Muscle layer of colon (tissue), 2 donors: Measurements from ENCODE around the gene CLGN.

ENCODE experiments used
- H3K27ac ChIP-seq: one replicate; pipeline ENCODE4 v1.7.0; 2013; ENCODE audit warnings: low read depth, mild to moderate bottlenecking, low read length, moderate library complexity
- H3K27me3 ChIP-seq, 2 donors: one replicate each; pipeline ENCODE4 v1.7.0; 2013; ENCODE audit warnings: low read length in 2 of 2, mild to moderate bottlenecking in 2 of 2; ENCODE audit not compliant: insufficient read depth in 2 of 2, control insufficient read depth in 1 of 2
- H3K36me3 ChIP-seq: one replicate; pipeline ENCODE4 v1.7.0; 2013; ENCODE audit warnings: mild to moderate bottlenecking, low read length; ENCODE audit not compliant: insufficient read depth
- H3K4me1 ChIP-seq: one replicate; pipeline ENCODE4 v1.7.0; 2013; ENCODE audit warnings: mild to moderate bottlenecking, low read length; ENCODE audit not compliant: insufficient read depth
- H3K4me3 ChIP-seq, 2 donors: one replicate each; pipeline ENCODE4 v1.7.0; 2013; ENCODE audit warnings: low read length in 2 of 2, low read depth in 1 of 2, mild to moderate bottlenecking in 1 of 2, moderate library complexity in 1 of 2
- H3K9ac ChIP-seq: one replicate; pipeline ENCODE4 v1.7.0; 2013; ENCODE audit warnings: low read length
- H3K9me3 ChIP-seq: one replicate; pipeline ENCODE4 v1.7.0; 2013; ENCODE audit warnings: mild to moderate bottlenecking, low read length
- donor health status: abdominal sarcoma.
- donor health status: Adenocarcinoma of cecum.

Gene CLGN

DNA sequence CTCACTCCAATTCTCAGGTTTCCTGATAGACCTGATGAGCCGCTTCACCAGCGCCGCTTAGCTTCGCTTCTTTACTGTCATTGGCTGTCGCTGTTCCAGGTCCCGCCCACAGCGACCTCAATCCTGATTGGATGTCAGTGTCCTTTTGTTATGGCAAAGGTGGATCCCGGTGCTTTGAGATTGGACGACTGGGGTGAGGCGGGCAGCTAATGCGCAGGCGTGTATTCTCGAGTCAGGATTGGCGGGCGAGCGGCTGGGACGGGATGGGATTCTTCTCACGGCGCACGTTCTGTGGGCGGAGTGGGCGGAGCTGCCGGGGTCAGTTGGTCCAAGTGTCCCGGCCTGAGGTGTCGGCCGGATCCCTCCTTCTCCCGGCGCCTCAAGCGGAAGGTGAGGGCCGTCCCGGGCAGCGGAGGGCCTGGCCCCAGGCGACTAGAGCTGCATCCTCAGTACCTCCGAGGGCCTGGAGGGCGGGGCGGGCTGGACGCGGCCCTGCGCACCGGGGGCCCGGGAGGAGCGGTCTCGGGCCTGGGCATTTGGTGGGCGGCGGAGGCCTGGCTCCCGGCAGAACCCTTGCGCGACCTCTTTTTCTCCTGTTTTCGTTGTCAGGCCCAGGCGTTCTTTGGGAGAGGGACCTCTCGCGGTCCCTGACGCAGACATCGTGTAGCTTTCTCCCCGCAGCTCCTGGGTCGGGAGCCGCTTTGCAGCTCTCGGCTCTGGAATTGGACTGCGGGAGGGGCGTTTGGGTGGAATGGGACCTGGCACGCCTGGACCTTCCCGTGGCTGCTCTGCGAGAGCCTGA lies 53.9 kb downstream of the CLGN start, which contains the start of gene SCOC:
Gene SCOC (plus strand): TSS at position 319 of the 802 bp plus-strand sequence. CDS start 5,525 bp downstream, outside the sequence.
- Histone ChIP-seq H3K27ac (peak within 1 kb of the TSS; percentile 96), H3K36me3 (no peaks in the 10 kb centered on the region), H3K27me3 (no peaks in the 10 kb centered on the region), H3K4me3 (peak within 1 kb of the TSS; percentile 80 to 95), H3K4me1 (peaks cover 31% of the 10 kb centered on the region), H3K9me3 (no peaks in the 10 kb centered on the region), H3K9ac (peak within 1 kb of the TSS; percentile 83)

DNA sequence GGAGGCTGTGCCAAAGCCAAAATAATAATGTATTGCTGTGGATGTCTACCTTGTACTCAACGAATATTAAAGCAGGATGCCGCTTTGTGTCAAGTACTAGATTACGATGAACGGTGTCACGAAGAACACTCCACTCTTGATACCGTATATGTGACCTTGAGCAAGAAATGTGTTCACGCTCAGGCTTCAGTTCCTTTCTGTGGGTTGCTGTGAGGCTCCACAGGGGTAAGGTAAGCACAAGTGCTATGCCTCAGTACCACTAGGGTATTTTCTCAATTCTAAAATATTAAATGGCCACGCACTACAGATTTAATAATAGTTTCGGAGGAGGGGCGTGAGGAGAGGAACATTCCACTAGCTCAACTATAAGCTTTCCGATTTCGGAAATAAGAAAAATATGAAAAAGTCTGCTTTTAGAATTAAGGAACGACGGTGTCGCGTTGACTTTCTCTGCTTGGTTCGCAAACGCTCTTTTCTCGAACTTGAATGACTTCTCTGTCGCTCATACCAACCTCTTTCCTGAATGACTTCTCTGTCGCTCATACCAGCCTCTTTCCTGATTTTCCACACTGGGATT lies 54.6 kb downstream of the CLGN start:
- H3K9ac ChIP-seq = peak overlapping the region; percentile 77
- peaks cover 31% of the 10 kb centered on the region for H3K4me1 ChIP-seq
- peak overlapping the region; percentile 80 to 95 for H3K4me3 ChIP-seq
- H3K9me3 ChIP-seq = no peaks in the 10 kb centered on the region
- no peaks in the 10 kb centered on the region for H3K36me3 ChIP-seq
- peak overlapping the region; percentile 68 for H3K27ac ChIP-seq
- no peaks in the 10 kb centered on the region for H3K27me3 ChIP-seq

DNA sequence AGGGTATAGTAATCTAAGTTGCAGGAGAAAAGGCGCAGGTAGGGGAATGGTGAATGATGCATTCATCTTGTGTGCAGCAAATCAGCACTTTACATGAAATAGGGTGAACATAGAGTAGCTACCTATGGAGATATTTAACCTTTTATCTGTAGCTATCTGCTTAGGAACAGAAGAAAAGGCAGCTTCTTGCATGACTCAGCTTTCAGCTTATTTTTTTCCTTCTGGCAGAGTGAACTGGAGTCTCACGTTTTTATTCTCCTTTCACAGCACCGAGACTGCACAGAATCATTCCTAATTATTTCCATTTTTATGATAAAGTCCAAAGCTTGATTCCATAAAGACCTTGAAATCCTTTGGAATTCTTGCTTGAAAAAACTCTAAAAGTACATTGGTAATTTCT lies 58.8 kb downstream of the CLGN start:
- Histone ChIP-seq H3K27ac (no peak overlapping the region), H3K27me3 (no peaks in the 10 kb centered on the region), H3K9ac (no peak overlapping the region), H3K4me3 (no peak overlapping the region), H3K9me3 (no peaks in the 10 kb centered on the region), H3K36me3 (no peaks in the 10 kb centered on the region), H3K4me1 (no peaks in the 10 kb centered on the region)

DNA sequence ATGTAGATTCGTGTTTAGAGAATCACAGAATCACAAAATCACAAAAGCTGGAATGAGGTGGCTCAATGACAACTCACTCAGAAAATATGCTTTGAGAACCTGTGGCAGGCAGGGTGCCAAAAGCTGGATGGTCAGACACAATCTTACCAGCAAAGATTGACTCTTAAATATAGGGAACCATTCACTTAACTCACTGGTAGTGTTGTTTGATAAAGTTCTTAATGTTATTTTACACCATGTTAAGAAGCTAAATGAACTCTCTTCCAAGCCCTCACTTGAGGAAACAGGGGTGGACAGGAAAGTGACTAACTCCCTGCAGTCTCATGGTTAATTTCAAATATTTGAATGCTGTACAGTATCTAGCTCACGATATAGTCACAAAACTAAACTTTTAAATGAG lies 59.7 kb downstream of the CLGN start:
- Histone ChIP-seq H3K4me1 (no peaks in the 10 kb centered on the region), H3K36me3 (no peaks in the 10 kb centered on the region), H3K4me3 (no peak overlapping the region), H3K9ac (no peak overlapping the region), H3K27me3 (no peaks in the 10 kb centered on the region), H3K9me3 (no peaks in the 10 kb centered on the region), H3K27ac (no peak overlapping the region)

DNA sequence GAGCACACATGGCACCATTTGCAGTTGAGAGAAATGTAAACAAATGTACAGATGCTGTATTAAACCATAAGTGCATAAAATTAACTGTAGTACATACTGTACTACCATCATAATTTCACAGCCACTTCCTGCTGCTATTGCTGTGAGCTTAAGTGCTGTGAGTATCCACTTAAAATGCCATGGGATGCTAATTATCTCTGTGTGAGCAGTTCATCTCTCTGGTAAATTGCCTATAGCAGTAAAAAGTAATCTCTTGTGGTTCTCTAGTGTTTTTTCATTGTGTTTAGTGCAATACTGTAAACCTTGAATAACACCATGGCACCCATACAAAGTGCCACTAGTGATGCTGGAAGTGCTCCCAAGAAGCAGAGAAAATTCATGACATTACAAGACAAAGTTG lies 63.9 kb downstream of the CLGN start:
- H3K36me3 ChIP-seq = no peaks in the 10 kb centered on the region
- no peak overlapping the region for H3K27ac ChIP-seq
- no peak overlapping the region for H3K4me3 ChIP-seq
- no peaks in the 10 kb centered on the region for H3K9me3 ChIP-seq
- no peaks in the 10 kb centered on the region for H3K27me3 ChIP-seq
- no peak overlapping the region for H3K9ac ChIP-seq
- H3K4me1 ChIP-seq = no peaks in the 10 kb centered on the region

DNA sequence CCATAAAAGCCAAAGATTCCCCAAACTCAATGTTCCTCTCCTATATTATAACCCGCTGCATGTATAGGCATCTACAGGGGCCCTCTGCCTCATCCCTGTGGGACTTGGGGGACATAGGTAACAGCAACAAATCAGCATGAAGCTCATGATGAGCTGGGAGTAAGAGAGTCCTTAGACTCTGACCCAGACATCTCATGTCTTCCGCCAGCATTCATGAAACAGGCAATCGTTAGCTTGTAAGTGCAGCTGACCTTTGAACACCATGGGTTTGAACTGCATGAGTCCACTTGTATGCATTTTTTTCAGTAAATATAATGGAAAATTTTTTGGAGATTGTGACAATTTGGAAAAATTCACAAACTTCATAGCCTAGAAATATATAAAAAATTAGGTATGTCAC lies 64.4 kb downstream of the CLGN start:
- no peaks in the 10 kb centered on the region for H3K36me3 ChIP-seq
- H3K9ac ChIP-seq = no peak overlapping the region
- no peak overlapping the region for H3K4me3 ChIP-seq
- H3K4me1 ChIP-seq = no peaks in the 10 kb centered on the region
- H3K27me3 ChIP-seq = peaks cover 0 to 1% of the 10 kb centered on the region in 2 donors
- no peak overlapping the region for H3K27ac ChIP-seq
- no peaks in the 10 kb centered on the region for H3K9me3 ChIP-seq

DNA sequence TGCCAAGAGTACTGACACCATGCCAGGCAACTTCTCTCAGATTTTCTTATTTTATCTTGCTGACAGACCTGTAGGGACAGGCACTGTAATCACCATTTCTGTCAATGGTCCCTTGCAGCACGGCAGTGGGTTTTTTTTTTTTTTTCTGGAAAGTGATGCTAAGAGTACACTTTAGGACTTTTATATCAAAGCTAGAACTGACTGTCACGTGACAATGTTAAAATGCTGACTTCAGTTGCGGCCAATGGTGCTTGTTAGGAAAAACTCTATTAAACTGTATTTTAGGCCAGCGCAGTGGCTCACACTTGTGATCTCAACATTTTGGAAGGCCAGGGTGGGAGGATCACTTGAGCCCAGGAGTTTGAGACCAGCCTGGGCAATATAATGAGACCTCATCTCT lies 66.3 kb downstream of the CLGN start:
- H3K9ac ChIP-seq = no peak overlapping the region
- no peaks in the 10 kb centered on the region for H3K4me1 ChIP-seq
- peaks cover 0 to 4% of the 10 kb centered on the region in 2 donors for H3K27me3 ChIP-seq
- H3K36me3 ChIP-seq = no peaks in the 10 kb centered on the region
- H3K4me3 ChIP-seq = no peak overlapping the region
- no peaks in the 10 kb centered on the region for H3K9me3 ChIP-seq
- no peak overlapping the region for H3K27ac ChIP-seq

DNA sequence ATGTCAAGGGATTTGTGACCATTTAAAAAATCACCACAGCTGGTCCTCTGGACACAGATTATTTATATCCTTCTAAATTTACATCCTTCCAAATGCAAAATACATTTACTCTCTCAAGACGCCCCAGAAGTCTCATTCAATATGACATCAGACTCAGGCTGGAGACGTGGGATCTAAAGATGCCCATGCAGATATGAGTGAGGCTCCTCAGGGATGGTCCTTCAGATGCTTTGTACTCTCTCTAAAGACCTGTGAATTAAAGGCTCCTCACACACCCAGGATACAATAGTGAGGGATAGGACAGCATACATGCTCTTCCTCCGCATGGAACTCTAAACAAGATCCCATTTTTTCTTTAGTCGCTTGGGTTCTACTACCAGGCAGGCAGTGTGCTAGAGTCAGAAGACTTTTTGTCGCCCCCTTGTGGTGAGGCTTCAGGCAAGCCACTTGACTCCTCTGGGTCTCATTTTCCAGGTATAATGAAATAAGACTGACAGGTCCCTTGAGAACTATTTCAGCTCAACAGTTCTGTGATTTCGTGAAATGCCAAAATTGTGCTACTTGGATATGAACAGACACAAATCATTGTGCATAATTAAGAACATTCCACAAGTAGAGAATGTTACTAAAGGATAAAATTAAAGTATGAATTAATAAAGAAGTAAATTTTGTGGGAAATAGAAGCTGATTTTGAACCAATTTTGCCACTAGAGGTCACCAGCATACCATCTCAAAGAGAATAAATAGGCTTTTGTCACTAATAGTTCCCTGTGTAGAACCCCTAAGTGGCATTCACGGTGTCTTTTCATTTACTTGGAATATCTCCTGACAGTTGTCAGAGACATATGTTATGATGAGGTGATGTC lies 67.7 kb downstream of the CLGN start:
- Histone ChIP-seq H3K9ac (no peak overlapping the region), H3K27ac (no peak overlapping the region), H3K36me3 (no peaks in the 10 kb centered on the region), H3K9me3 (no peaks in the 10 kb centered on the region), H3K4me1 (no peaks in the 10 kb centered on the region), H3K4me3 (no peak overlapping the region), H3K27me3 (peaks cover 0 to 4% of the 10 kb centered on the region in 2 donors)

DNA sequence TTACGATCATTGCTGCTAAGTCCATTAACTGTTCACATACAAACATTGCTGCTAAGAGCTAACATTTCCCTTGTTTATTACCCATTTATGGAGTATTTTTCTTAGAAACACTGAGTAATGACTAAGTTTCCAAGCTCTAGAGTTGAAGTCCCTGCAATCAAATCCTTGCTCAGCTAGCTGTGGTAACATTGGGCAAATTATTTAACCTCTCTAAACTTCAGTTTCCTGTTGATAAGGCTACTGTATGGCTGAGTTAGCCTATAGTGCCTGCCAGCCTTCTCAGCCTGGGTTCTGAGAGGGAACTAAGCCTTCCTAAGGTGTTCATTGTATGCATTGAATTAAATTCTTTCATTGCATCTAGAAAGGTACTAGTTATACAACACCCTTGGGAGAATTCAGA lies 69.2 kb downstream of the CLGN start:
- peaks cover 3% of the 10 kb centered on the region for H3K4me1 ChIP-seq
- no peaks in the 10 kb centered on the region for H3K9me3 ChIP-seq
- no peak overlapping the region for H3K4me3 ChIP-seq
- no peak overlapping the region for H3K27ac ChIP-seq
- H3K9ac ChIP-seq = no peak overlapping the region
- peaks cover 0 to 4% of the 10 kb centered on the region in 2 donors for H3K27me3 ChIP-seq
- no peaks in the 10 kb centered on the region for H3K36me3 ChIP-seq

DNA sequence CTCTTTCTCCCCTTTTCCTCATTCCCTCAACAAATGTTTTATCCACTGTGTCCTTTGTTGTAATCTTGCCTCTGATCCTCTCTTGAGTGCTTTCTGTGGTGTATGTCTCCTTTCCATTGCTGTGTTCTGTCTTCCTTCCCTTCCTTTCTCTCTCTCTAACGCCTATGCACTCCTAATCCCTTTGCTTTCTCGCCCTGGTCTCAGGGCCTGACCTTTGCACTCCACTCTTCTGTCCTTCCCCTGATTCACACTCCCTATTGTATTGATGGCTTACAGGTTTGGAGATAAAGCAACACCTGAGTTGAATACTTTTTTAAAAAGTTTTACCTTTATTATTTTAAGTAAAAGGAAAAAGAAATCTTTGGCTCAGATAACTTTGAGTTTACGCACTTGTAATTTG lies 69.6 kb downstream of the CLGN start:
- Histone ChIP-seq H3K9me3 (no peaks in the 10 kb centered on the region), H3K4me3 (no peak overlapping the region), H3K9ac (no peak overlapping the region), H3K27ac (no peak overlapping the region), H3K4me1 (peaks cover 3% of the 10 kb centered on the region), H3K36me3 (no peaks in the 10 kb centered on the region), H3K27me3 (peaks cover 0 to 4% of the 10 kb centered on the region in 2 donors)

DNA sequence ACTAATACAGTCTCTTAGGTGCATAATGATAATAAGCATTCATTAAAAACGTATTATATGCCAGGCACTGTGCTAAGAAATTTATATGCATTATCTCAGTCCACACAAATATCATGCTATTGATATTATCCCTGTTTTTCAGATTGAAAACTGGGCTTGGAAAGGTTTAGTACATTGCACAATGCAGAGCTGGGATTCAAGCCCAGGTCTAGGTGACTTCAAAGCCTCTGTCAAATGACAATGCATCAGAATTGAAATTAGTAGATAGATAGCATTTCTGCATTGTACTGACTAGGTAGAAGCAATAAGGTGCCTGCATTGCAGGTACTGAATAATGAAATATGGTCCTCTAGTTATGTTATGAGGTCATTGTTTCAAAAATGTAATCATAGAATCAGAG lies 72.2 kb downstream of the CLGN start:
- peaks cover 3% of the 10 kb centered on the region for H3K4me1 ChIP-seq
- H3K9ac ChIP-seq = no peak overlapping the region
- no peaks in the 10 kb centered on the region for H3K9me3 ChIP-seq
- H3K27ac ChIP-seq = no peak overlapping the region
- H3K4me3 ChIP-seq = no peak overlapping the region
- H3K27me3 ChIP-seq = peaks cover 0 to 4% of the 10 kb centered on the region in 2 donors
- H3K36me3 ChIP-seq = no peaks in the 10 kb centered on the region
